ENCODE measurements around the gene FADD. TPM values are rescaled to one million over a fixed set of nuclear protein-coding genes. Genes with fewer than 3 reads are reported as not detected.
A peak's percentile ranks its signal among the peaks of the same experiment; 100 is the strongest.

The FADD gene
- polyA plus RNA-seq, 3 donors: 5.4 to 9.5 (median 7.7) TPM

- TF ChIP-seq CTCF (IDR thresholded peaks at IDR 0.05): peak; percentile 74
- WGBS (ENCODE audit: insufficient coverage): 89% methylated on average over 26 of the region's 39 CpGs
- H3K27me3 ChIP-seq (ENCODE audit: control insufficient read depth in 2 of 2, insufficient read depth in 2 of 2, low read length in 2 of 2): no peaks in the 10 kb centered on the region
- H3K36me3 ChIP-seq (replicated peaks in 1 of 2; ENCODE audit: control insufficient read depth in 1 of 2, insufficient read depth in 2 of 2, low read length in 2 of 2): no peaks in the 10 kb centered on the region
- Mint-ChIP-seq H3K27me3 (ENCODE audit: low read depth in 3 of 3) (peaks cover 0 to 3% (median 2%) of the 10 kb centered on the region in 3 donors), H3K4me1 (no peaks in the 10 kb centered on the region), H3K4me3 (no peak overlapping the region), H3K27ac (no peak overlapping the region), H3K9me3 (no peaks in the 10 kb centered on the region), H3K36me3 (no peaks in the 10 kb centered on the region)
- intact Hi-C loops (cut with micrococcal nuclease): no loop called here
- DNase-seq: peak; percentile 23 to 46 (median 34)
- no peak overlapping the region for H2AFZ ChIP-seq (ENCODE audit: insufficient read depth, low read depth, low read length, poor library complexity, severe bottlenecking)
- H3K9ac ChIP-seq (ENCODE audit: insufficient read depth, low read length, poor library complexity, severe bottlenecking): no peak overlapping the region
- H3K4me3 ChIP-seq (replicated peaks in 1 of 3; ENCODE audit: low read depth in 2 of 3, low read length in 3 of 3): no peak overlapping the region
- H4K20me1 ChIP-seq (ENCODE audit: insufficient read depth, low read length): no peaks in the 10 kb centered on the region
- H3K9me3 ChIP-seq (replicated peaks in 1 of 2; ENCODE audit: control insufficient read depth in 1 of 2, insufficient read depth in 1 of 2, low read length in 2 of 2): no peaks in the 10 kb centered on the region
- no peak overlapping the region for H3K27ac ChIP-seq (ENCODE audit: low read depth in 1 of 2, low read length in 2 of 2)
- H3K4me1 ChIP-seq (ENCODE audit: control insufficient read depth in 1 of 2, insufficient read depth in 2 of 2, low read length in 2 of 2): no peaks in the 10 kb centered on the region
- no peak overlapping the region for H3K4me2 ChIP-seq (replicated peaks; ENCODE audit: extremely low read depth, low read length, poor library complexity, severe bottlenecking)
- no peaks in the 10 kb centered on the region for H3K79me2 ChIP-seq (ENCODE audit: insufficient read depth, low read length)
Observed at GRCh38 chr11:70176940-70177689, 26.0 kb upstream of the FADD start.

- H3K27me3 Mint-ChIP-seq (ENCODE audit: low read depth in 3 of 3): peaks cover 1 to 8% (median 1%) of the 10 kb centered on the region in 3 donors
- Histone ChIP-seq H2AFZ (ENCODE audit: insufficient read depth, low read depth, low read length, poor library complexity, severe bottlenecking) (no peak overlapping the region), H3K4me2 (replicated peaks; ENCODE audit: extremely low read depth, low read length, poor library complexity, severe bottlenecking) (no peak overlapping the region), H4K20me1 (ENCODE audit: insufficient read depth, low read length) (no peaks in the 10 kb centered on the region), H3K36me3 (replicated peaks in 1 of 2; ENCODE audit: control insufficient read depth in 1 of 2, insufficient read depth in 2 of 2, low read length in 2 of 2) (no peaks in the 10 kb centered on the region), H3K27me3 (ENCODE audit: control insufficient read depth in 2 of 2, insufficient read depth in 2 of 2, low read length in 2 of 2) (no peaks in the 10 kb centered on the region), H3K9ac (ENCODE audit: insufficient read depth, low read length, poor library complexity, severe bottlenecking) (no peak overlapping the region), H3K9me3 (replicated peaks in 1 of 2; ENCODE audit: control insufficient read depth in 1 of 2, insufficient read depth in 1 of 2, low read length in 2 of 2) (no peaks in the 10 kb centered on the region), H3K4me1 (ENCODE audit: control insufficient read depth in 1 of 2, insufficient read depth in 2 of 2, low read length in 2 of 2) (no peaks in the 10 kb centered on the region), H3K27ac (ENCODE audit: low read depth in 1 of 2, low read length in 2 of 2) (no peak overlapping the region), H3K79me2 (ENCODE audit: insufficient read depth, low read length) (no peaks in the 10 kb centered on the region), H3K4me3 (replicated peaks in 1 of 3; ENCODE audit: low read depth in 2 of 3, low read length in 3 of 3) (no peak overlapping the region)
- intact Hi-C loops (cut with micrococcal nuclease): no loop called here
- no peak overlapping the region for H3K4me3 Mint-ChIP-seq
- no peaks in the 10 kb centered on the region for H3K9me3 Mint-ChIP-seq
- no peaks in the 10 kb centered on the region for H3K36me3 Mint-ChIP-seq
- TF ChIP-seq CTCF (IDR thresholded peaks at IDR 0.05): no peak
- no peaks in the 10 kb centered on the region for H3K4me1 Mint-ChIP-seq
- DNase-seq: no peak
- 96% methylated on average over 11 of the region's 11 CpGs for WGBS (ENCODE audit: insufficient coverage)
- H3K27ac Mint-ChIP-seq: no peak overlapping the region
Observed at GRCh38 chr11:70180906-70181305, 22.2 kb upstream of the FADD start.
